HG03457 (cell line): ENCODE data around the gene CHI3L2.
"Not testable (repeated sequence)": the region's sequence is repeated elsewhere in the genome, so short reads cannot be mapped to it uniquely, and the experiment has no call there.

ENCODE experiments used
- ATAC-seq: cut with Tn5 transposase; IDR thresholded peaks from one replicate; pipeline ENCODE4 v1.9.1; 2021; ENCODE audit warnings: moderate number of reproducible peaks; ENCODE audit not compliant: unreplicated experiment

CHI3L2 gene

DNA sequence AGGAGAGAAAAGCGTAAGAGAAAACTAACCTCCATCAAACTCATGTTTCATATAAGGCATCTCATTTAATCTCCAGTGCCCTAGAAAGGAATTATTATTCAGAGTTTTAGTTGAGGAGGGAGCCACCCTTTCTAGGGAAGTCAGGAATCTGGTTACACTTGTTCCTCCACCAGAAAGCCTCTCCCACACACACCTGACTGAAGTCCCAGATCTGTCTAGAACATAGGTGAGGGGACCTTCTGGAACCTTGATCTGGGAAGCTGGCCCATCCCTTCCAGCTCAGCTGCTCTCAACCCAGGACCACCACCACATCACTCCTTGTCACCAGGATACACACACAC lies 25.2 kb upstream of the CHI3L2 start:
- ATAC-seq: no peak

DNA sequence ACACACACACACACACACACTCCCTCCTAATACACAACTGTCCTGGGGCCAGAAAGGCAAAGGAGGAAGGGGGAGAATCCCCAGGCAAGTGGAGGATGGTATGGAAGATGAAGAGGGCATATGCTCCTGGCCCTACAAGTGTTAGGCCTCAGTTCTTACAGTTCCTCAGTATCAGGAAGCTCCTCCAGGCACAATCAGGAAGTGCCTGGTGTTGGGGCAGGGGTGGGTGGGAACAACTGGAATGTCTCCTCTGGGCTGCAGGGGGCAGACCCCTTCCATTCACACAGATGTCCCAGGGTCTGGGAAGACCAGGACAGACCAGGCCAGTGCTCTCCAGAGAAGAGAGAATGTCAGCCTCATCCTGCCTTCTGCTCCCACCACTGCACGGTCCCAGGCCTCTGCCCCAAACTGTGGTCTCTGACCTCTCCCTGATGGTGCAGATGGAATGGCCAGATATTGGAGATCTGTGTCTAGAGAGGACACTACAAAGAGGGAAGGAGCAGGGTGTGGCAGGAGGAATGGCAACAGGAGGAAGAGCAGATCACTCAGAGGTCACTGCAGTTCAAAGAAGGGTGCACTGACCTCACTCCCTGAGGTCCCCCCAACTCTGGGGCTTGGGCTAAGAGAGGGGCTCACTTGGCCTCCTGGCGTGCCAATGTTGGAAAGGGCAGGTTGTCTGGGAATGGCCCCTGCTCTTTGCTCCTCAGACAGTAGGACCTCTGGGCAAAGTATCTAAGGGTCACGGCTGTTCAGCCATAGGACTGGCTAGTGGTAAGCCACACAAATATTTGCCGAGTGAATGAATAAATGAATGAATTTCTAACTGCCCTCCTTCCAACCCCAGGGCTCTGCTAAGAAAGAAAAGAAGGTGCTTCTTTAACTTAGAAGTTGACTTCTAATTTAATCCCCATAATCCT lies 24.5 kb upstream of the CHI3L2 start:
- no peak for ATAC-seq

DNA sequence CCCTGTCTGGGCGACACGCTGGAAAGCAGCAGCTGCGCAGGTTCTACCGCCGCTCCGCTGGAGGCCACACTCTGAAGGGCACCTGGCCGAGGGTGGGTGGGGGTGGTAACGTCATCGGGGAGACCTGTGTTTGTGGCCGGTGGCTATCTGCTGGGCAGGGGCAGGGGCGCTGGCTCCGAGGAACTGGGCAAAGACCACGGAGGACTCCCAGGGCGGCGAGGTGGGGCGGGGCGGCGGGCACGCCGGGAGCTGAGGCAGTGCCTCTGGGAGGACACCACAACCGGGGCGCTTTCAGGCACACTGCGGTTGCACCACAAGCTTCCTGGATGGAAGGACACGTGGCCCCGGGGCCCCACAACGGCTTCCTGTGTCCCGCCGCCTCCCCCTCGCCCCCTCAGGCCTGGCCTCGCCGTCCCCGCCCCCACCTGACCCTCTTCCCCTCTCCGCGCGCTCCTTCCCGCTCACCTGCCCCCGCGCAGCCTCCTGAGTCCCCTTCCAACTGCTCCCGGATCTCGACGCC lies 23.8 kb upstream of the CHI3L2 start:
- peak; percentile 34 for ATAC-seq

DNA sequence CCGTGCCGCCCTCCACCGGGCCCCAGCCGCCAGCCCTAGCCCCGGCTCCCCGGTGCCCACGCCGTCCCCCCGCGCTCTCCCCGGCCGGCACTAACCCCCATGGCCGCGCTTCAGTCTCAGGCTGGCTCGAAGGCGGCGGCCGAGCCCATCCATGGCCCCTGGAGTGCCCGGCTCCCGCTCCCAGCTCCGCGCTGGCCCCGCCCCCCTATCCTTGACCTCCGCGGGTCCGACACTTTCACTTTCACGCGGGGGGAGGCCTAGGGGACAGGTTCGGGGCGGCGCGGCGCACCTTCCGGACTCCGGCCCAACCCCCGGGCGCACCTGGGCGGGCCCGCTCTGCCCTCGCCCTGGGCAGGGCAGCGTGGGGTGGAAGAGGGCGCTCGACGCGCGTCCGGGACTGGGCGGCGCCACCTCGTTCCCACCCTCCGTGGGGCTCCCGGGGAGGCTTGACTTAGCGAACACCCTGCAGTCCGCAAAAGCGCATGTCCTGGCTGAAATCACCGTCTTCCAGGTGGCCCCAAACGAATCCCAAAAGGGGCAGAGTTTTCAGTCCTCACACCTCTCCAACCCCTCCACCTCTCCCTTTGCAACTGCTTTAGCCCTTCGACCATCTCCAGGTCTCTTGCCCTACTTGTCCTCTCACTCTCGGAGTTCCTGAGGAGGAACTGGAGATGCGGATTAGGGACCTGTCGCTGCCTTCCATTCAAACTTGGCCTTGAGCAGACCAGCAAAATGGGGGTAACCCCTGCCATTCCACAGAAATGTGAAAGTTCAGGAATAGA lies 23.1 kb upstream of the CHI3L2 start:
- ATAC-seq: peak; percentile 63

DNA sequence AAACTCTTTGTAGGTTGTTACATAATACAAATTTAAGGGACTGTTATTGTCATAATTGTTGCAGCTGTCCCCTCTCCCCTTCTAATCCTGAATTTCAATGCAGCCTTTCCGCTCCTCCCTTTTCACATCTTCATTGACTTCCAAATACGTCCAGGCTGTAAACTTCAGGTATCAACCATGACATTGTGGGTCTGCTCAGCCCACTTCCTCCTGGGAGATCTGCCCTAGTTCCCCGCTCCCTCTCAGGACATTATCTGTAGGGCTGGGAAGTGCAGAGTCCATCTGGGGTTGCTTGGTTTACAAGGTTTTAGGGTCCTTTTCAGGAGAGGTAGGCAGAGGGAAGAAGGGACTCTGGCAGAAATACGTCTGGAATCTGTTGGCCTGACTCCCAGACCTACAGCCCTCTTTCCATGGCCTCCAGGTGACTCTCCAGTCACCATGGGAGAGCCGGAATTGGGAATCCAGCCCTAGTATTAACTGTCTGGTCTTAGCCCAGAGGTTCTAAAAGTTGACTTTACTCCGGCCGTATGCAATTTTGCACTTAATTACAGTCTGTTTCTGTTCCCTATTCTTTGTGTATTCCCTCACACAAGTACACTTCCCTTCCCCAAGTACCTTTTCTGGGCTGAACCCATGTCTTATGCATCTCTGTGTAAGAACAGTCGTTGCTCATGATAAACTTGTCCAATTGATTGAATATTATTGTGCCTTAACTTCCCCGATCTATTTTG lies 22.4 kb upstream of the CHI3L2 start:
- no peak for ATAC-seq

DNA sequence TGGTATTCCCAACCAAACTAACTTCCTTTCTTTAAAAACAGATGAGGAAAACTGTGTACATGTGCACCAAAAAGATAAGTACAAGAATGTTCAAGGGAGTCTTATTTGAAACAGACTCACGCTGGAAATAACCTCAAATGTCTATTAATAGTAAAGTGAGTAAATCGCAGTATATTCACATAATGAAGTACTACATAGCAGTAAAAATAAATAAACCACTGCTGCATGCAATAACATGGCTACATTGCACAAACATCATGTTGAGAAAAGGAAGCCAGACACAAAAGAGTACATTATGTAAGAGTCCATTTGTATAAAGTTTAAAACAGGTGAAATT lies 21.8 kb upstream of the CHI3L2 start:
- no peak for ATAC-seq

DNA sequence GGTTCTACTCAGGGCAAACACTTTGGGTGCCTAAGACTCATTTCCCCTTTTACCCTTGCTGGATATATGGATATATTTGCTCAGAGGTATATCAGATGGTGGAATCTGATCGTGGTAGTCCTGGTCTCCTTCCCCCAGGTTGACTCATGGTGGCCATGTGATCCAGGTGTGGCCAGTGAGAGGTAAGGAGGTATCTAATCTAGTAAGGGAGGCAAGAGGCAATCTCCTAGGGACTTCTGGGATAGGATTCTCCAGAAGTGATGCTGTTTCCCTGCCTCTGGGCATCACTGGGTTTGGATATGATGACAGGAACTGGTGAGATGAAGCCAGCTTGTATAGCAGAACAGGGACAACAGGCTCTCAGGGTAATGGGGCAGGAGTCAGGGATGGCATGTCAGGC lies 18.6 kb upstream of the CHI3L2 start:
- ATAC-seq: no peak

DNA sequence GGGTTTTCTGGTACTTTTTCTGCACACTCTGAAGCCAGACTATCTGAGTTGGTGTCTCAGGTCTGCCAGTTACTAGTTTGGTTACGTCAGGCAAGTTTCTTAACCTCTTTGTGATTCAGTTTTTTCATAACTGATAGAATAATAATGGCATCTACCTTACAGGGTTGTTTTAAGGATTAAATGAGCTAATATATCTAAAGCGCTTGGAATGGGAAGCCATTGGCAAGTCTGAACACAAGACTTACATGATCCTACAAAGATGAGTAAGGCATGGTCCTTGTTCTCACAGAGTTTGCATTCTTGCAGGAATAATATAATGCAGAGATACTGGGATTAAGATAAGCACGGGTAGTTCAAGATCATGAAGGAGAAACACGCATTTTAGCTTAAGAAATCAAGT lies 17.9 kb upstream of the CHI3L2 start:
- no peak for ATAC-seq

DNA sequence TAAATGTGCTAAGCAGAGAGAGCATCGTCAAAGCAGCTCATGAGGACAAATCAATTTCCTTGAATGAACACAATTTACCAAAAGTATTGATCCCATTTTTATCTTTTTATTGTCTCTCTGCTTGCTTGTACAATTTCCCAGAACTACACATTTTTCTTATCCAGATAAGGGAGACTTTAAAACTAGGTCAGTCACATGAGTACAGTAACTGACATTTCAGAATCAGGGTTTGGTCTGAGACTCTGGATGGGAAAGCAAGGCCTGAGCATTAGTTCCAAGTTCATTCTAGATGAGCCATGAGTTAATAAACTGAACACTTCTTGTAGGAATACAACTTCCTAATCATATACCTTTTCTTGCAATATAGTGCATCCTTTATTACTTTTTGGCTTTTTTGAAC lies 15.6 kb upstream of the CHI3L2 start:
- no peak for ATAC-seq

DNA sequence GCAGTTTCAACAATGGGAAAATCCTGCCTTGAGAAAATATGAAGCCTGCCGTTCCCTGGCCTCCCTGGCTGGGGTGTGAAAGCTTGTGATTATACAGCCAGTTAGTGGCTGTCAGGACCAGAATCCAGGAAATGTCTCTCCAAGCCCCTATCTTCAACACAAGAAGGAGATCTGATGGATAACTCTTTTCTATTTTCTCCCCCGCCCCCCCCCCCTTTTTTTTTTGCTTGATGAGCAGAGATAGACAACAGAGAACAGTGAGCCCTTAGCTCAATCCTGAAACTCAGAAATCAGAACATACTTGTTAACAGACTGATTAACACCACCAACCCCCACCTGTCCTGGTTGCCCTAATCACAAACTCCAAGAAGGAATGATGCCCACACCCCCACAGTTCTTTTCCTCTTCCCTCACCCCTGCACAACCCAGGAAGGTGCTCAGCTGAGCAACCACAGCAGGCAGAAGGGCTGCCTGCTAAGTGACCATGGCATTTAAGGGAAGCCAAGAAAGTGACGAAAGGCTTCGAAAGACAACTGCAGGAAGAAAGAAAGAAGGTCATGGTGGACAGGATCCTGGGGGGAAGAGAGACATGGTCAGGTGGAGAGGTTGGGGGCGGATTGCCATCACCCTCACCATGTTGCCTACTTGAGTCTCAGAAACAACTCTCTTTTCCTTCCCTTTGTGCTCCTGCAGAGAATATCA lies 14.7 kb upstream of the CHI3L2 start:
- ATAC-seq: no peak

DNA sequence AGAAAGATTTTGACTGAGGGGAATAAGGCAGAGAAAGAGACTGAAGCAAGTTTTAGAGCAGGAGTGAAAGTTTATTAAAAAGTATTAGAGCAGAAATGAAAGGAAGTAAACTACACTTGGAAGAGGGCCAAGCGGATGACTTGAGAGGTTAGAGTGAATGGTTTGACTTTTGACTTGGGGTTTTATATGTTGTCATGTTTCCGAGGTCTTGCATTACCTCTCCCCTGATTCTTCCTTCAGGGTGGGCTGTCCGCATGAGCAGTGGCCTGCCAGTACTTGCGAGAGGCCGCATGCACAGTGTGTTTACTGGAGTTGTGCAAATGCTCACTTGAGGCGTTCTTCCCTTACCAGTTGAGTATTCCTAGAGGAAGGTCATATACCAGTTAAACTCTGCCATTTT lies 14.1 kb upstream of the CHI3L2 start:
- ATAC-seq: no peak

DNA sequence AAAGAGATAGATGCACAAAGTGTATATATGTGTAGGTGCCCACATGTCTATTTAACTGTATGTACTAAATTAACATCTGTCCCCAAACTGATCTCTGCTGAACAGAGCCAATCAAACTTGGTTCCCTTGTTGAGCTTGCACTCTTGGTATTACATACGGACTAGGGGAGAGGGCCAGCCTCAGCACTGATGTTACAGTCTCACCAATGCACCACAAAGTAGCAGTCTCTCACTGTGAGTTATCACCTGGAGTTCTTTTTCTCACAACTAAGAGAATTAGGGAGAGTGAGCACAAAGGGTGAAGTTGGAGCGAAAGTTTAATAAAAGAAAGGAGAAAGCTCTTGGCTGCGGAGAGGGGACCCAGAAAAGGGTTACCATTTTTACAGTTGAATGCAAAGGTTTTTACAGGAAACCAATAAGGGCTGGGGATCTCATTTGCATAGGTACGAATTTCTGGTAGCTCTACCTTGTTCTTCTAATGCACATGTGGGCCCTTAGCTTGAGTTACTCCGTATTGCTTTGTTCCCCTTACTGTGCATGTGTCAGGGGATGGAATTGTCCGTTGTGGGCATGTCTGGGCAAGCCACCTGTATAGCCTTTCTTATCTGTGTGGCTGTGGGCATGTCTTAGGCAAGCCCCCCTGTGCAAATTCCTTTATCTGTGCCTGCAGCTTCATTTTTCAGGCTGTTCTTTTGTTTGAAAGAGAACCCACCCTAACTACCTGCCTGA lies 13.3 kb upstream of the CHI3L2 start:
- no peak for ATAC-seq

DNA sequence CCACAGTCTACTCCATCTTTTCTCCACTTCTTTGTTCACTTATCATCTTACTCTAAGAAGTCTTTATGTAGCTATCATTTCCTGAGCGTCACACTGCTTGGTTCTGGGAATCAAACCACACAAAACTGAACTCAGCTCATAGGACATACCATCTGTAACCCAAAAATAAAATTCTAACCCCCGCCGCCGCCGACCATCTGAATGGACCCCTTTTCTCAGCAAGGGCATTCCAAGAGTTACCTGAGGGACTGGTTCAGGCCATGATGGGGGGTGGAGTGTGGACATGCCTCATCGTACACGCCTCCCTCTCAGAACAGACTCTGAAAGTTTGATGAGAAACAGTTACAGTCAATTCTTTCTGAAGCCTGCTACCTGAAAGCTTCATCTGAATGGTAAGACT lies 12.6 kb upstream of the CHI3L2 start:
- no peak for ATAC-seq

DNA sequence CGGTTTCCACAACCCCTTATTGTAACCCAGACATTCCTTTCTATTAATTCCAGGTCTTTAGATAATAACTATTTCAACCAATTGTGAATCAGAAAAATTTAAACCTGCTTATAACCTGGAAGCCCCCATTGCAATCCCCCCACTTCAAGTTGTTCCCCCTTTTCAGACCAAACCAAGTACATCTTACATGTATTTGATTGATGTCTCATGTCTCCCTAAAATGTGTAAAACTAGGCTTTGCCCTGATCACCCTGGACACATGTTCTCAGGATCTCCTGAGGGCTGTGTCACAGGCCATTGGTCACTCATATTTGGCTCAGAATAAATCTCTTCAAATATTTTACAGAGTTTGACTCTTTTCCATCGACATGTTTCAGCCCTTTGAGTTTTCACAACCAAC lies 12.2 kb upstream of the CHI3L2 start:
- ATAC-seq: not testable (repeated sequence)

DNA sequence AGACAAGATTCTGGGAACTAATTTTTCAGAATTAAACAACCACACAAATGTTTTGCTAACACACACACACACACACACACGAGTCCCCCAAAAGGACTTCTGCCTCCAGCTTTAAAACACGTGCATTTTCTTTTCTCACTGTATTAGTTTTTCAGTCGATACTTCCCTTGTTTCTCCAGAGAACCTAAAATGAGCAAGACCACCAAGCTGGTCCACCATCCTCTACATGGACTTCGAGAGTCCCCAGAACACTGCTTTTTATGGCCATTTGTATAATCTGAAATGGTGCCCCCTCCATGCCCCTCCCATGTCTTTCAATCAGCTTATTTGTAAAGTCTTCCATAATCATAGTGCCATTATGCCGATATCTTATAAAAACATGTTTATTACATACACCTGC lies 10.8 kb upstream of the CHI3L2 start:
- ATAC-seq: no peak

DNA sequence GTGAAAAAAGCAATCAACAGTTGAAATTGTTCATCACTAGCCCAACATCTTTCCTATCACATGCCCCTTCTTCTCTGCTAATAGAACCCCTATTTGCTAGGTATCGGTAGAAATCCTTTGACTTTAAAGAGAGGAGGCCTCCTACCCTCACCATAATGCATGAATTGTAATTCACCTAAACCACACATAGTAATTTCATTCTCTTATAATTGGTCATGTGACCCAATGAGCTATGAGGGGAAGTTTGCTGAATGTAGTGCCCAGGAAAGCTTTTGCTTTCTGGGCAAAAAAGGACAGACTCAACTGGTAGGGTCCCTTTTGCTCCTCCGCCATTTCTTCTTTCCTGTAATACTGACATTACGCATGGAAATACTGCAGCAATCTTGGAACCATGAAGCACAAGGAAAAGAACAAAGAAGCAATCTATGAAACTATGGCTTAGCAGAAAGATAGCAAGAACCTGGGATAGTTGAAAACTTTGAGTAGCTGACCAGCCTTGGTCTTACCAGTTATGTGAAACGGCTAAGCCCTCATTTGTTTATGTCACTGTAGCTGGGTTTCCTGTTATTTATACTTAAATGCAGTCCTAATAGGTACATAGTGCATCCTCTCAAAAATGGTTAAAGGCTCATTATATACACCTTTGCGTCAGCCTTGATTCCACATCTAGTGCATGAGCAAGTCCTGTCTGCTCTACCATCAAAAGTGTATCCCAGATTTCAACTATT lies 10.2 kb upstream of the CHI3L2 start:
- no peak for ATAC-seq

DNA sequence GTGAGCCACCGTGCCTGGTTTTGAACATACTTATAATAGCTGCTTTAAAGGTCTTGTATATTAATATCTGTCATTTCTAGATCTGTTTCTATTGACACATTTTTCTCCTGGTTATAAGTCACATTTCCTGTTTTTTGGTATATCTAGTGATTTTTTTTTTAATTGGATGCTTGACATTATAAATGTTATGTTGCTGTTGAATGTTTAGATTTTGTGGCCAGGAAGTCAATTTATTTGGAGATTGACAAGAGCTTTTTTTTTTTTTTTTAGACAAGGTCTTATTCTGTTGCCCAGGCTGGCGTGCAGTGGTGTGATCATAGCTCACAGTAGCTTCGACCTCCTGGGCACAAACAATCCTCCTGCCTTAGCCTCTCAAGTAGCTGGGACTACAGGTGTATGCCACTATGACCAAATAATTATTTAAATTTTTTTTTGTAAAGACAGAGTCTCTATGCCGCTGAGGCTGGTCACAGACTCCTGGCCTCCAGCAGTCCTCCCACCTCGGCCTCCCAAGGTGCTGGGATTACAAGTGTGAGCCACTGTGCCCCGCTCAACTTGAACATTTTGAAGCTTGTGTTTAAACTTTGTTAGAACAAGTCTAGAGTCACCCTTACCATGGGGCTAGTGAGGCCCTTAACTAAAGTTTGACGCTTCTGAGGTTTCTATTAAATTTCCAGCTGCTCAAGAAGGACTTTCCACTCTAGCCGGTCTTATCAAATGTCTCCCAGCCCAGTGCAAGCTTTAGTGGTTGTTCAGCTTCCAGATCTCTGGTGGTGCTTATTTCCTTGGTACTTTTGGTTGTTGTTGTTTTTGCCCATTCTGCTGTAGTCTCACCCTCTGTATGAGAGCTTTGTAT lies 8.6 kb upstream of the CHI3L2 start:
- no peak for ATAC-seq

DNA sequence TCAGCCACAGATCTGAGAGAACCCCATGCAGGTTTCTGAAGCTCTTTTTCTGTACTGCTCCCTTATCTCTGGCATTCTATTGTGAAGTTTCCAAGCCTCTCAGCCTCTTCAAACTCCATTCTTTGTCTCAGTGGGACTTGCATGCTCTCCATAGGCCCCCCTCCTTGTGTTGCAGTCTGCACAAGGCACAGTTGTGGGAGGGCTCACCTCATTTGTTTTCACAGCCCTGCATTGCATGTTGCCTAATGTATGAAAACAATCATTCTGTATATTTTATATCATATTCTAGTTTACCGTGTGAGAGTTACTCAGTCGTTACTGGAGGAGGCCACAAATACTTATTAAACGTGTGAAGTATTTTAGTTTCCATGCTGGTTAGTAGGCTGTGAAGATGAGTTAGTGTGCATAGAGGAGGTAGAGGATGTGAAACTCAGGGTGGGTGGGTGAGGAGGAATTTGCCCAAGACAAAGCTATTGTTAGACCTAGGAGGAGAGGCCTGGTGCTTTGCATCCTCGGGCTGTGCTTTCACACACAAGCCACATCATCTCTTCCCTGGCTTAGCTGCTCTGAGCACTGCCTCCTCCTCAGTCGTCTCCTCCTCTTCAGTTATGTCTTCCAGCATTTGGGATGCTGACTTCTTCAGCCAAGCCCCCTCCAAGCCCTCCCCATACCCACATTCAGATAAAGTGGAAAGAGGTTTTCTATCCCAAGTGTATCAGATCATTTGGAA lies 7.8 kb upstream of the CHI3L2 start:
- ATAC-seq: peak; percentile 23
